ENCODE measurements around the gene ADGB. TPM values are rescaled to one million over a fixed set of nuclear protein-coding genes. Genes with fewer than 3 reads are reported as not detected.
A peak's percentile ranks its signal among the peaks of the same experiment; 100 is the strongest.

The ADGB gene
- total and polyA plus RNA-seq, 9 of the 15 experiments (the other 6 are each of a cell fraction or from before 2014, with no cell fraction given): not detected

GRCh38 chr6:146739696-146740095 is 140.9 kb downstream of the ADGB start:
- Histone ChIP-seq H3K36me3 (ENCODE audit: control insufficient read depth, insufficient read depth, low read length) (no peaks in the 10 kb centered on the region), H3K27ac (ENCODE audit: extremely low read depth, low read depth, low read length) (no peak overlapping the region), H3K4me3 (no peak overlapping the region), H3K4me1 (replicated peaks in 1 of 2; ENCODE audit: control insufficient read depth in 2 of 2, insufficient read depth in 2 of 2, low read length in 2 of 2) (no peaks in the 10 kb centered on the region), H3K79me2 (ENCODE audit: control insufficient read depth, insufficient read depth, low read length) (no peaks in the 10 kb centered on the region), H2AFZ (ENCODE audit: low read depth, low read length) (no peak overlapping the region), H3K9me3 (replicated peaks; ENCODE audit: control insufficient read depth, insufficient read depth, low read depth, low read length) (no peaks in the 10 kb centered on the region), H3K4me2 (ENCODE audit: insufficient read depth, low read length) (no peak overlapping the region), H3K9ac (ENCODE audit: insufficient read depth in 1 of 2, low read depth in 2 of 2, low read length in 2 of 2) (no peak overlapping the region), H3K27me3 (ENCODE audit: control insufficient read depth in 2 of 2, insufficient read depth in 2 of 2, low read length in 2 of 2) (no peaks in the 10 kb centered on the region), H3K9me1 (ENCODE audit: control insufficient read depth, insufficient read depth, low read length) (no peaks in the 10 kb centered on the region), H4K20me1 (replicated peaks; ENCODE audit: control insufficient read depth, insufficient read depth, low read length) (no peaks in the 10 kb centered on the region)
- intact Hi-C loops (cut with micrococcal nuclease) (no loop called here), in situ Hi-C loops (cut with MboI) (no loop called here)
- ChIA-PET CTCF (ENCODE audit: low intra/inter-chr PET ratio) (no interaction called here), POLR2A (interaction anchor here (0.6 to 1.4 kb wide), 2 partner anchors 12 to 36 kb away, joined by 3 to 5 read pairs; no protein-coding TSS in a partner anchor)
- BruUV-seq (replicated peaks): no TSS peak
- DNase-seq (ENCODE audit: extremely low read depth in 1 of 4, low spot score in 3 of 4): no peak
- peak; percentile 33; the same call in 1 of the 3 replicates for ATAC-seq
- no peak for FAIRE-seq
- 4% methylated on average over 3 of the region's 3 CpGs for WGBS (ENCODE audit: insufficient coverage, low coverage, missing lambda C conversion rate)
- no peak for TF ChIP-seq ARID2 (IDR thresholded peaks at IDR 0.05)
- TF ChIP-seq SREBF1 (IDR thresholded peaks at IDR 0.05; ENCODE audit: borderline replicate concordance, low read depth, low read length): no peak
- no peak for TF ChIP-seq ZNF436 (CRISPR knock-in tag; IDR thresholded peaks at IDR 0.05)
- TF ChIP-seq RNF219 (CRISPR knock-in tag; IDR thresholded peaks at IDR 0.05): no peak
- no peak for TF ChIP-seq ELK3 (CRISPR knock-in tag; IDR thresholded peaks at IDR 0.05)
- no peak for TF ChIP-seq RBM34 (IDR thresholded peaks at IDR 0.05; ENCODE audit: borderline replicate concordance, insufficient read depth, low read length)
- no peak for TF ChIP-seq HBP1 (CRISPR knock-in tag; IDR thresholded peaks at IDR 0.05)
- TF ChIP-seq DLX4 (CRISPR knock-in tag; IDR thresholded peaks at IDR 0.05): no peak
- no peak for TF ChIP-seq TBL1XR1 (IDR thresholded peaks at IDR 0.05; ENCODE audit: low read length in 2 of 2)
- no peak for TF ChIP-seq ZNF124 (CRISPR knock-in tag; IDR thresholded peaks at IDR 0.05)
- TF ChIP-seq ZNF398 (CRISPR knock-in tag; IDR thresholded peaks at IDR 0.05): no peak
- TF ChIP-seq NCOA6 (IDR thresholded peaks at IDR 0.05): no peak
- TF ChIP-seq THAP7 (CRISPR knock-in tag; IDR thresholded peaks at IDR 0.05): no peak
